Gastroesophageal sphincter (tissue), 4 donors: ENCODE measurements around the gene SGIP1. TPM values are rescaled to one million over a fixed set of nuclear protein-coding genes. Genes with fewer than 3 reads are reported as not detected.
A peak's percentile ranks its signal among the peaks of the same experiment; 100 is the strongest.

Experiments used
- ATAC-seq: fragments of 150-250 bp; one replicate; pipeline ENCODE4 v1.9.1; 2016; ENCODE audit warnings: mild to moderate bottlenecking, moderate library complexity
- H3K27ac ChIP-seq, 4 donors: fragments of 200-600 bp; sonication (generic) in 3 of 4; 1 replicate in 3 of 4; 2 replicates in 1 of 4; pipeline ENCODE4 v1.5.1; 2016 to 2019
- H3K27me3 ChIP-seq: fragments of 200-600 bp; sonication (generic); one replicate; pipeline ENCODE4 v1.5.1; 2019
- H3K36me3 ChIP-seq, 2 donors: fragments of 200-600 bp; sonication (generic); one replicate each; pipeline ENCODE4 v1.5.1; 2019; ENCODE audit warnings: control low read depth in 1 of 2
- H3K4me1 ChIP-seq, 3 donors: fragments of 200-600 bp; sonication (generic); 1 replicate in 2 of 3; 2 replicates in 1 of 3; pipeline ENCODE4 v1.5.1; 2016 to 2019; ENCODE audit warnings: control low read depth in 2 of 3
- H3K4me3 ChIP-seq, 2 donors: fragments of 200-600 bp; sonication (generic); one replicate each; pipeline ENCODE4 v1.5.1; 2019; ENCODE audit warnings: mild to moderate bottlenecking in 1 of 2, moderate library complexity in 1 of 2
- H3K9me3 ChIP-seq, 3 donors: fragments of 200-600 bp; sonication (generic); one replicate each; pipeline ENCODE4 v1.5.1; 2017 to 2019; ENCODE audit warnings: control low read depth in 2 of 3
- CTCF ChIP-seq, 4 experiments: fragments of 200-600 bp in 2 of 4; fragments of 450-650 bp in 2 of 4; sonication (generic) in 1 of 4; IDR thresholded peaks; one replicate each; pipeline ENCODE4 v1.5.1; 2017 to 2019; ENCODE audit warnings: antibody characterized with exemption in 4 of 4, mild to moderate bottlenecking in 2 of 4, moderate library complexity in 2 of 4
- EP300 ChIP-seq: sonication (generic); formaldehyde crosslinking; IDR thresholded peaks from one replicate; pipeline ENCODE4 v1.6.1; 2017; ENCODE audit warnings: antibody characterized with exemption, mild to moderate bottlenecking
- POLR2A ChIP-seq, 2 donors: fragments of 450-650 bp; IDR thresholded peaks; one replicate each; pipeline ENCODE4 v1.6.1; 2017; ENCODE audit warnings: antibody characterized with exemption in 2 of 2, mild to moderate bottlenecking in 2 of 2, moderate library complexity in 1 of 2
- POLR2AphosphoS5 ChIP-seq: sonication (generic); formaldehyde crosslinking; IDR thresholded peaks from one replicate; pipeline ENCODE4 v1.6.1; 2017; ENCODE audit warnings: antibody characterized with exemption
- WGBS, 2 donors: methylation state at CpG; one replicate each; pipeline ENCODE4 v1.1.5; 2018; ENCODE audit warnings: low coverage in 1 of 2; 5-methylcytosine and 5-hydroxymethylcytosine counted together
- total RNA-seq, 4 donors: library from RNA; depleted of rRNA; stranded (reverse); fragments of >200 nt; gene quantifications; one replicate each; pipeline ENCODE4 v1.1.0, GENCODE V29; 2016

Gene SGIP1
- total RNA-seq, 4 donors from 2014 or later, result 6.5 to 14.0 (median 10.7) TPM

- no peak for TF ChIP-seq POLR2AphosphoS5
- TF ChIP-seq POLR2A (IDR thresholded peaks at IDR 0.05), result no peak
- no peak for TF ChIP-seq CTCF (IDR thresholded peaks at IDR 0.05)
- 60 to 64% methylated on average over 1 of the region's 1 CpG for WGBS, 2 donors
- Histone ChIP-seq H3K4me1 (no peaks in the 10 kb centered on the region), H3K27me3 (peaks cover 4% of the 10 kb centered on the region), H3K36me3 (no peaks in the 10 kb centered on the region), H3K27ac (no peak overlapping the region), H3K4me3 (no peak overlapping the region), H3K9me3 (no peaks in the 10 kb centered on the region)
- ATAC-seq, result no peak
Observed at GRCh38 chr1:66758241-66758755, 224.3 kb downstream of the SGIP1 start.

GRCh38 chr1:66760506-66760905, 226.6 kb downstream of the SGIP1 start:
- WGBS, 2 donors, result 100% methylated on average over 1 of the region's 1 CpG; no CpG with 5 or more reads in 1 of the 2 donors

GRCh38 chr1:66761221-66761620, 227.3 kb downstream of the SGIP1 start:
- H3K36me3 ChIP-seq, result no peaks in the 10 kb centered on the region
- H3K27ac ChIP-seq, result no peak overlapping the region
- no peaks in the 10 kb centered on the region for H3K4me1 ChIP-seq
- H3K27me3 ChIP-seq, result no peaks in the 10 kb centered on the region
- WGBS, 2 donors, result 100% methylated on average over 1 to 2 of the region's 2 CpGs
- no peaks in the 10 kb centered on the region for H3K9me3 ChIP-seq
- TF ChIP-seq EP300 (no peak), POLR2A (IDR thresholded peaks at IDR 0.05) (no peak), CTCF (IDR thresholded peaks at IDR 0.05) (no peak), POLR2AphosphoS5 (no peak)
- no peak for ATAC-seq
- no peak overlapping the region for H3K4me3 ChIP-seq

More at GRCh38 chr1:66760506-66760905, 226.6 kb downstream of the SGIP1 start:
- Histone ChIP-seq H3K36me3 (no peaks in the 10 kb centered on the region), H3K27ac (no peak overlapping the region), H3K4me3 (no peak overlapping the region), H3K4me1 (no peaks in the 10 kb centered on the region), H3K27me3 (no peaks in the 10 kb centered on the region), H3K9me3 (no peaks in the 10 kb centered on the region)
- TF ChIP-seq EP300 (no peak), POLR2A (IDR thresholded peaks at IDR 0.05) (no peak), CTCF (IDR thresholded peaks at IDR 0.05) (no peak), POLR2AphosphoS5 (no peak)
- ATAC-seq, result no peak

GRCh38 chr1:66764994-66765578, 231.1 kb downstream of the SGIP1 start:
- ATAC-seq, result no peak
- TF ChIP-seq POLR2A (IDR thresholded peaks at IDR 0.05) (no peak), POLR2AphosphoS5 (no peak), CTCF (IDR thresholded peaks at IDR 0.05) (peak; percentile 50 to 73 (median 64)), EP300 (no peak)
- no peaks in the 10 kb centered on the region for H3K4me1 ChIP-seq
- H3K9me3 ChIP-seq, result no peaks in the 10 kb centered on the region
- no peak overlapping the region for H3K27ac ChIP-seq
- H3K36me3 ChIP-seq, result no peaks in the 10 kb centered on the region
- no peaks in the 10 kb centered on the region for H3K27me3 ChIP-seq
- WGBS, 2 donors, result 15 to 17% methylated on average over 3 of the region's 3 CpGs
- H3K4me3 ChIP-seq, result no peak overlapping the region

GRCh38 chr1:66767626-66768025, 233.7 kb downstream of the SGIP1 start:
- Histone ChIP-seq H3K4me1 (no peaks in the 10 kb centered on the region), H3K4me3 (no peak overlapping the region), H3K36me3 (no peaks in the 10 kb centered on the region), H3K27me3 (no peaks in the 10 kb centered on the region), H3K27ac (no peak overlapping the region), H3K9me3 (no peaks in the 10 kb centered on the region)
- TF ChIP-seq POLR2A (IDR thresholded peaks at IDR 0.05) (no peak), CTCF (IDR thresholded peaks at IDR 0.05) (no peak), EP300 (no peak), POLR2AphosphoS5 (no peak)
- ATAC-seq, result no peak
